ENCODE data around the gene ATF7IP2. TPM values are rescaled to one million over a fixed set of nuclear protein-coding genes. Genes with fewer than 3 reads are reported as not detected.
A peak's percentile ranks its signal among the peaks of the same experiment; 100 is the strongest.

Gene ATF7IP2
- total and polyA plus RNA-seq, 2 of the 13 experiments (the other 11 are each of a cell fraction or from before 2014, with no cell fraction given): 117 to 217 TPM

DNA sequence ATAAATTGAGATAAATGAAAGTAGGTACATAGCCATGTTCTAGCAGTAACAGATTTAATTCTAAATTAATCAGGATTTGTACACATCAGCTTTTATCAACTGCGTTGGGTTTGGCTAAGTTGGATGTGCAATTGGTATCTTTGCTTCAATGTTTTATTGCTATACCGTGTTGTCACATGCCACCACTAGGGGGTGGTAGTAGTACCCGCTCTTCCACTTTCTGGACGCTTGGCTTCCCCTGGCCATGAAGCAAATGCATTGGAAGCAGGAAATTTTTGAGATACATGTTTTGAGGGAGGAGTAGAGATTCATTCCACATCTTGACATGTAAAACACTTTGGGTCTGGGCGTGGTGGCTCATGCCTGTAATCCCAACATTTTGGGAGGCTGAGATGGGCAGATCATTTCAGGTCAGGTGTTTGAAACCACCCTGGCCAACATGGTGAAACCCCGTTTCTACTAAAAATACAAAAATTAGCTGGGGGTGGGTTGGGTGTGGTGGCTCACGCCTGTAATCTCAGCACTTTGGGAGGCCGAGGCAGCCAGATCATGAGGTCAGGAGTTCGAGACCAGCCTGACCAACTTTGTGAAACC, 135.9 kb downstream of the ATF7IP2 start (continued):
- TF ChIP-seq TOE1 (CRISPR knock-in tag; IDR thresholded peaks at IDR 0.05) (no peak), ZNF317 (CRISPR knock-in tag; IDR thresholded peaks at IDR 0.05) (no peak), ZNF510 (CRISPR knock-in tag; IDR thresholded peaks at IDR 0.05; ENCODE audit: low read depth) (no peak), ZNF460 (CRISPR knock-in tag; IDR thresholded peaks at IDR 0.05; ENCODE audit: borderline replicate concordance) (no peak), ZNF44 (CRISPR knock-in tag; IDR thresholded peaks at IDR 0.05) (no peak), TP53 (CRISPR knock-in tag; conservative IDR thresholded peaks at IDR 0.05) (no peak), SALL1 (CRISPR knock-in tag; IDR thresholded peaks at IDR 0.05) (no peak), ZNF639 (CRISPR knock-in tag; conservative IDR thresholded peaks at IDR 0.05) (no peak), MAF1 (CRISPR knock-in tag; IDR thresholded peaks at IDR 0.05; ENCODE audit: borderline replicate concordance) (no peak), ZNF839 (CRISPR knock-in tag; IDR thresholded peaks at IDR 0.05; ENCODE audit: borderline replicate concordance) (no peak), HMGXB4 (CRISPR knock-in tag; IDR thresholded peaks at IDR 0.05; ENCODE audit: borderline replicate concordance in 1 of 2, low read depth in 1 of 2) (peak; percentile 65 to 79; a peak in 2 of 4 replicates), ZNF747 (CRISPR knock-in tag; IDR thresholded peaks at IDR 0.05; ENCODE audit: borderline replicate concordance) (no peak)
